NK-92 (cell line): Measurements from ENCODE around the gene LCORL.
"Not testable (repeated sequence)": the region's sequence is repeated elsewhere in the genome, so short reads cannot be mapped to it uniquely, and the experiment has no call there.

ENCODE experiments used
- DNase-seq: peaks from one replicate; lab custom pipeline; 2025; ENCODE audit not compliant: unreplicated experiment; lab: John Stamatoyannopoulos, UW

LCORL gene

DNA sequence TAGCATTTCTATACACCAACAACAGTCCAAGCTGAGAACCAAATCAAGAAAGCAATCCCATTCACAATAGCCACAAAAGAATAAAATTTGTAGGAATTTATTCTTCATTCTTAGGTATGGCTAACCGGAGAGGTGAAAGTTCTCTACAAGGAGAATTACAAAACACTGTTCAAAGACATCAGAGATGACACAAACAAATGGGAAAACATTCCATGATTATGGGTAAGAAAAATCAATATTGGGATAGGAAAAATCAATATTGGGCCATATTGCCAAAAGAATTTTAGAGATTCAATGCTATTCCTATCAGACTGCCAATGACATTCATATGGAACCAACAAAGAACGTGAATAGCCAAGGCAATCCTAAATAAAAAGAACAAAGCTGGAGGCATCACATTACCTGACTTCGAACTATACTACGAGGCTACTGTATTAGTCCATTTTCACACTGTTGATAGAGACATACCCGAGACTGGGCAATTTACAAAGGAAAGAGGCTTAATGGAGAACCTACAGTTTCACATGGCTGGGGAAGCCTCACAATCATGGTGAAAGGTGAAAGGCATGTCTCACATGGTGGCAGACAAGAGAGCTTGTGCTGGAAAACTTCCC lies 161.7 kb downstream of the LCORL start:
- DNase-seq = no peak

DNA sequence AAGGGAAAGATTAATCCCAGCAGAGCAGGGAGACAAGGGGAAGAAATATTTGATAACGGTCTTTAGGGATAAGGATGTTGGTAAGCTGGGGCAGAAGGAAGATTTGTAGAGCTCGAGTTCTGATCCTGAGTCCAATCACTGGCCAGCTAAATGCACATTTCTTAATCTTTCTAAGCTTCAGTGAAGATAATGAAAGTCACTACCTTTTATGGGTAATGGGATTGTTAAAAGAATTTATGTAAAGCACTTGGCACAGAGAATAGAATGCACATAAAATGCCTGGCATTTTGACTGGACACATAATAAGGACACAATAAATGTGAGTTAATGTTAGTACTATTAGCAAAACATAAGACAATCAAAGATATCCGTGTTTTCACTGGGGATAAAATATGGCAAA lies 167.5 kb downstream of the LCORL start:
- DNase-seq = no peak

DNA sequence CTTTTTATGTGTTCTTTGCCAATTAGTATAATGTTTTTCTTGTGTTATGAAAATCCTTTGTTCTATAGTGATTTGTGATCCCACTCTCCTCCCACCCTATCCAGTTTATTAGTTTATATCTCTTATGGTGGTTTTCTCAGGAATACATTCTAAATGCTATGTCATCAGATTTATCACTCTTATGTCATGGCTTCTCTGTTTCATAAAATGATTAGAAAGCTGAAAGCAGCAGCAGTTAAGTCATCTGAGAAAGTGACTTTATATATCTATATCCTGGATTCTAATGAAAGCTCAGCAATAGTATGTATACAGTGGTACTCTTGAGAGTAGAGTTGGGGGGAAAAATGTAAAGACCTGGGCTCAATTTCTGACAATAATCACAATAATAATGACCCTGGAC lies 169.6 kb downstream of the LCORL start:
- no peak for DNase-seq

DNA sequence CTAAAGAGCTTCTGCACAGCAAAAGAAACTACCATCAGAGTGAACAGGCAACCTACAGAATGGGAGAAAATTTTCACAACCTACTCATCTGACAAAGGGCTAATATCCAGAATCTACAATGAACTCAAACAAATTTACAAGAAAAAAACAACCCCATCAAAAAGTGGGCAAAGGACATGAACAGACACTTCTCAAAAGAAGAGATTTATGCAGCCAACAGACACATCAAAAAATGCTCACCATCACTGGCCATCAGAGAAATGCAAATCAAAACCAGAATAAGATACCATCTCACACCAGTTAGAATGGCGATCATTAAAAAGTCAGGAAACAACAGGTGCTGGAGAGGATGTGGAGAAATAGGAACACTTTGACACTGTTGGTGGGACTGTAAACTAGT lies 171.3 kb downstream of the LCORL start:
- DNase-seq = not testable (repeated sequence)

DNA sequence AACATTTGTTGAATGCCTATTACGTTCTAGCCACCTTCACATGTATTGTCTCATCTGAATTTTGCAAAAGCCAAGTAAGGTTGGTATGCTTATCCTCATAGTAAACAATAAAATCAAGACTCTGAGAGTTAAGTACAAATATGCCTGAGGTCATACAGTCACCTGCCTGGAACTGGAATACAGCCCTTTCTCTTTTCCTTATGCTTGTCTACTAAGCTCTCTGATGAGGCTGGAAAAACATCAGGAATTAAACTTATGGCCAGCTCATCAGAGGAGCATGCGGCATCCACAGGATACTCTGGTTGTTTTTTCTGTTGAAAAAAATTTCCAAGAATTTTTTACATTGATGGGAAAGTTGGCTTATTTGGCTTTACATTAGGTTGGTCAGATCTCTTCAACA lies 175.3 kb downstream of the LCORL start:
- no peak for DNase-seq

DNA sequence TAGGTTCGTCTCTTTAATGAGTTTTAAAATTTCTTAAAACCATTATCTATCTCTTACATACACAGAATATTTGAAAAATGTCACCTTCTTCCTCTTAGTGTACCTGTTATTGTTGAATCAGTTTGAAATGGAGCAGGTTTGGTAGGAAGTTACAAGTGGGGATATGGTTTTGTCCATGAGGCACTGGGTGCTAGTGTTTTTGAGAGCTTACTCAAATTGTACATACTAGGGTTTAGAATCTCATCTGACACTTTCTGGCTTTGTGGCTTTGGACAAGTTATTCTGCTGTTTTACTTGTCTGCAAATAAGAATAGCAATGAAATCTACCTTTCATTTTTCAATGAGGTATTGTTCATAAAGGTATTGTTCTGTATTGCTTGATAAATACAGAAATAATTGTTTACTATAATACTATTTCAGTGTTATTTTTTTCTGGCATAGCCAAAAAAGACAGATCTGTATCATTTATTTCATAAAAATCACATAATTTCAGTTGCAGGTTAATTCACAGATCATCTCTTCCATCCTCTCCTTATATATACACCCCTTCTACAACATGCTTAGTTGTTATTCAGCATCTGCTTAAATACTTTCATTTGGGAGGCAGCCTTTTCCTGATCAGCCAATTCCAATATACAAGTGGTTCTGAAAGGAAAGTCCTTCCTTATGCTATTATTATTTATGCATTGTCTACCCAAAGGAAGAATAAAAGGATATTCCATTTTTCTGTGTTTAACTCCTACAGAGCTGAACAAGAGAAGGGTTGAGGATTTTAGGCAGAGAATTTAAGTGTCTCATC lies 197.5 kb downstream of the LCORL start:
- no peak for DNase-seq

DNA sequence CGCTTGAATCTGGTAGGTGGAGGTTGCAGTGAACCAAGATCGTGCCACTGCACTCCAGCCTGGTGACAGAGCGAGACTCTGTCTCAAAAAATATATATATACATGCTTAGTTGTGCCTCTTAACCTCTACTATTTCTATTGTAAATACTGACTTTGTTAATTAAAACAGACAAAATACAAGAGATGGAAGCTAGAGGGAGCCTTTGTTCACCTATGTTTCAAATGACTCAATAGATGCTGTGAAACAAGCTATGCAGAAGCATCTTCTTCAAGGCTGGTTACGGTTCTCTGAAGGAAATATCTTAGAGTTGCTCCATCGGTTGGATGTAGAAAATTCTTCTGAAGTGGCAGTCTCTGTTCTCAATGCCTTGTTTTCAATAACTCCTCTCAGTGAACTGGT lies 204.5 kb downstream of the LCORL start:
- DNase-seq = no peak

DNA sequence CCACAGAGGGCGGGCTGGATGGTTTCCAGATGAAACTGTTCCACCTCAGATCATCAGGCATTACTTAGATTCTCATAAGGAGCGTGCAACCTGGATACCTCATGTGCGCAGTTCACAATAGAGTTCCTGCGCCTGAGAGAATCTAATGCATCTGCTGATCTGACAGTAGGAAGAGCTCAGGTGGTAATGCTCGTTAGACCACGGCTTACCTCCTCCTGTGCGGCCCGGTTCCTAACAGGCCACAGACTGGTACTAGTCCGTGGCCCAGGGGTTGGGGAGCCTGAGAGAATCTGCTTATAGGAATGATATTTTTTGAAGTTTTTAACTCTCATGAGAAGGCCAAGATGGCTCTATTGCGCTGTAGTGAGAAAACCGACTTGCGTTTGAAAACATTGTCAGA lies 205.4 kb downstream of the LCORL start:
- DNase-seq = no peak

DNA sequence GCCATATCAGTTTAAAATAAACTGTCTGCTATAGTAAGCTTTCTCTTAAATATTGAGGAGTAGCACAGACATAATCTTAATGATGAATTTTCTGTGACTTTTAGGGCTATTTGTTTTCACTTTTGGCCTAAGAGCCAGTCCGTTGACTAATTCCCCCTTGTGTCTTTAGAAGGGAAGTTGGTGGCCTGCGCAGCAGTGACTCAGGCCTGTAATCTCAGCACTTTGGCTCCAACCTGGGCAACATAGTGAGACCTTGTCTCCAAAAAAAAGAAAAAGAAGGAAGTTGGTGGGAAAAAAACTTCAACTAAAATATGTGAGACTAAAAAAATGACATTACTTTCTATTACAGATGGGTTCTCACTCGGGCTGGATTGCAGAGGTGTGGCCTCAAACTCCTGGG lies 207.4 kb downstream of the LCORL start:
- no peak for DNase-seq

DNA sequence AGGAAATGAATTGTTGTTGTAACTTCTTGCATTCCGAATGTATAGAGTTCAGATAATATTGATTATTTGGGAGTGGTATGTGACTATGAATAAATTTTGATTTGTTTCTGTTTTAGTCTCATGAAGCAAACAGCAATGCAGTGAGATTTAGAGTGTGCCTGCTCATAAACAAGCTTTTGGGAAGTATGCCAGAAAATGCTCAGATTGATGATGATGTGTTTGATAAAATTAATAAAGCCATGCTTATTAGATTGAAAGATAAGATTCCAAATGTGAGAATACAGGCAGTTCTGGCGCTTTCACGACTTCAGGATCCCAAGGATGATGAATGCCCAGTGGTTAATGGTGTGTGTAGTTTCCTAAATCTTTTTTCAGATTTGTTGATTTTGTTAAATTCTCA lies 208.8 kb downstream of the LCORL start:
- no peak for DNase-seq

DNA sequence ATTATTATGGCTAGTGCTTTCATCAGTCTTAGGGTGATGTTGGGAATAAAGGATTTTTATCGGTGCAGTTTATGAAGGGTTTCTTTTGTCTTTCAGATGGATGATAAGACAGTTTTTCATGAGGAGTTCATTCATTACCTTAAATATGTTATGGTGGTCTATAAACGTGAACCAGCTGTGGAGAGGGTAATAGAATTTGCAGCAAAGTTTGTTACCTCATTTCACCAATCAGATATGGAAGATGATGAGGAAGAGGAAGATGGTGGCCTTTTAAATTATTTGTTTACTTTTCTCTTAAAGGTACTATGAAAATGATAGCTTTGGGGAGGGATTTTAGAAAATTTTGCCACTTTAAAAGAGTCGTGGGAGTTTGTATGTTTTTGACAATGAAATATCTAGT lies 209.4 kb downstream of the LCORL start:
- DNase-seq = no peak

DNA sequence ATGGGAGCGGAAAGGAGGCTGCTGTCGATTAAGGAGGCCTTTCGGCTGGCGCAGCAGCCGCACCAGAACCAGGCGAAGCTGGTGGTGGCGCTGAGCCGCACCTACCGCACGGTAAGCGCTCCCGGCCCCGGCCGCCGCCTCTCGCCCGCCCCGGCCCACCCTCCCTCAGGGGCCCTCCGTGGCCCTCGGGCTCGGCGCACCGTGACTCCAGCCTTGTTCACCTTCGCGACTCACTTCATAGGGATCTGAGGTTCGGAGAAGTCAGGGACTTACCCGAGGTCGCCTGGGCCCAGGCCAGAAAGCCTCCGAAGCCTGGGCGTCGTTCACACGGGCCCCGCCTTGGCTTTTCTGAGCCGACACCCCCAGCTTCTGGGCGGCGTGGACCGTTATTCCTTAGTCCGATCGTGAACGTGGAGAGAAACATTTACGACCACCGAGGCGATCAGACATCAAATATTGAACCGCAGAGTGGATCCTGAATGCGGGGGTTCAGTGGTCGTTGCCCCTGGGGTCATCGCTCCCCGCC lies 210.4 kb downstream of the LCORL start:
- no peak for DNase-seq

DNA sequence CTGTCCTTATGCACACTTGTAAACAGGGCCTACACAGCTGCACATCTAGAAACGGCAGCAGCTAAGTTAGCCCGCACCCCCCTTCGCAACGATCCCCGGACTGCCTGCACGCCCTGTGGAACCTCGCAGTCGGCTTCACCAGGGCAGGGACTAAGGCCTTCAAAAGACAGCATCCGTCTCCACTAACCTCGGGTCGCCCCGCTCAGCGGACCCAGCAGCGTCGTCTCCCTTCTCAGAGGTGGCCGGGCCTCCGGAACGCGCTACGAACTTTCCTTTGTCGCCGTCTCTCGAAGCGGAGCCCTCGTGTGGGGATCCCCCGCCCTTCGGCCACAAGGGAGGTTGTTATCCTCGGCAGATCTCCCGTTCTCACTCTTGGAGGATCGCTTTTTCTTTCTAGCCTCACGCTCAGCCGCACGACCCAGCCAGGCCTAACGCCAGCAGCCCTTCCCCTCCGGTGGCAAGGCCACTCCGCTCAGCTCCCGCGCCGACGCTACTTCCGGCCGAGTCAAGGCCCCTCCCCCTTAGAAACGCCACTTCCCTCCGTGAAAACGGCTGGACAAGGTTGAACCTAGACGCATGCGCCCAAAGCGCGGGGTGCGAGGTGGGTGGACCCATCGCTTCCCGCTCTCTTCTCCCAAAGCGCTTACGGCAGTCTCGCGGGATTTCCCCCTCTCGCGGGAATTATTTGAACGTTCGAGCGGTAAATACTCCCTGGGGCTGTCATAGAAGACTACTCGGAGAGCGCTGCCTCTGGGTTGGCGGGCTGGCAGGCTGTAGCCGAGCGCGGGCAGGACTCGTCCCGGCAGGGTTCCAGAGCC lies 211.1 kb downstream of the LCORL start, which contains the start of the genes DCAF16 and NCAPG:
TSS of gene DCAF16 (minus strand) at position 498 of the 818 bp plus-strand sequence. CDS start 6,616 bp downstream, outside the sequence.
TSS of gene NCAPG (plus strand) at position 720 of the 818 bp plus-strand sequence. CDS start 99 bp downstream, outside the sequence.
- peak; percentile 95 for DNase-seq

DNA sequence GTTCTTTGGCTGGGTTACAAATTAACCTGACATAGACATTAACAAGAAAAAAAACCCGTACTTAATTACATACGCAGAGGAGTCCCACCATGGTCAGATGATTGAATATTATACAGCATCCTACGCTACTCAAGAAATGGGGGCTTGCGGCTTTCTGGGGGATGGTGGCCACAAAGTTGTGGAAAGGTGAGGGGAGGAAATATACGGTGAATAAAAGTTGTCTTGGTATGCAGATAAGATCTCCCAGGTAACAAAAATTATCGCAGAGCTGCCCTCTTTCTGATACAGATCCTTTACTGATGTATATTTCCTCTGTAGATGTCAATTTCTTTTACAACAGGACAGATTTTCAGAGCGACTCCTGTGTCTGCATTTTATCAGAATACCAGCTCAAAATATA lies 211.9 kb downstream of the LCORL start:
- DNase-seq = no peak

DNA sequence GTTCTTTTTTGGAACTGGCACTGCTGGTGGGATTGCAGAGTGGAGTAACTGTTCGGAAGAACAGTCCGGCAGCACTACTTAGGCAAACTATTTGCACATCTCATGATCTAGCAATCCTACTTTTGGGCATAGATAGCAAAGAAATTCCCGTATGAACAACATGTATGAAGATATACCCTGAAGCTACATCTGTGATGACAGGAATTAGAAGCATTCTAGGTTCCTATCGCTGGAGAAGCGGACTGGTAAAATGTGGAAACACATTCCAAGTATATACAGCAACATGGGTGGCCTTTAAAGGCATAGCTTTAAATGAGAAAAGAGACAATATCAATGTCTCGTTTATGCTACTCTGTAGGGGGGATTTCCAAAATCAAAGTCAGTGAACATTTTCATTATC lies 214.1 kb downstream of the LCORL start:
- no peak for DNase-seq

DNA sequence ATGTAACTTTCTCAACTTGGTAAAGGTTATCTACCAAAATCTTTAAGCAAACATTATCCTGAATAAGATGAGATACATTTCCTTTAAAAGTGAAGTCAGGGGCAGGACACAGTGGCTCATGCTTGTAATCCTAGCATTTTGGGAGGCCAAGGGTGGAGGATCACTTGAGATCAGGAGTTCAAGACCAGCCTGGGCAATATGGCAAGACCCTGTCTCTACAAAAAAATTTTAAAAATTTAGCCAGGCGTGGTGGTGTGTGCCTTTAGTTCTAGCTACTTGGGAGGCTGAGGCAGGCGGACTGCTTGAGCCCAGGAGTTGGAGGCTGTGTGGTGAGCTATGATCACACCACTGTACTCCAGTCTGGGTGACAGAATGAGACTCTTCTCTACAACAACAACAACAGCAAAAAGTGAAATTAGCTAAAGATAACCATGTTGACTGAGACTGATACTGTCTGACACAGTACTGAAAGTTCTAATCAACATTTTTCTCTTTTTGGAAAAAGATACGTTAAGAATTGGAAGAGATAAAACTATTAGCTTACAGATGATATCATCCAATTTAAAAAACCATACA lies 215.9 kb downstream of the LCORL start:
- DNase-seq = no peak

DNA sequence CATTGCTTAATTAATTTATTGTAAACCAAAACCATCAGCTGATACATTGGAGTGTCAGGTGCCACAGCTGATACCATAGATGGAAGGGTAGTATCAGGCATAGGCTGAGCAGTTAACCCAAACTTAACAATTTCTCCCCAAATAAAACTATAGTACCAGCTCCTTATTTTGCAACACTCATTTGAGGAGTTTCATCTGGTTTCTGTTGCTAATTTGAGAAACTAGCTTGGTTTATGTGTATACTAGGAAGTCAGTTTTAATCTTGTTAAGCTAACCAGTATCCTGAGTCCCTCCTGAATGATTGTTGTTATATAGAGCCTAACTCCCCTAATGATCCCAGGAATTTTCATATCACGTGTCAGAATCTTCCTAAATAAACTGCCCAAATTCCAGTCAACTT lies 223.7 kb downstream of the LCORL start:
- DNase-seq = no peak

DNA sequence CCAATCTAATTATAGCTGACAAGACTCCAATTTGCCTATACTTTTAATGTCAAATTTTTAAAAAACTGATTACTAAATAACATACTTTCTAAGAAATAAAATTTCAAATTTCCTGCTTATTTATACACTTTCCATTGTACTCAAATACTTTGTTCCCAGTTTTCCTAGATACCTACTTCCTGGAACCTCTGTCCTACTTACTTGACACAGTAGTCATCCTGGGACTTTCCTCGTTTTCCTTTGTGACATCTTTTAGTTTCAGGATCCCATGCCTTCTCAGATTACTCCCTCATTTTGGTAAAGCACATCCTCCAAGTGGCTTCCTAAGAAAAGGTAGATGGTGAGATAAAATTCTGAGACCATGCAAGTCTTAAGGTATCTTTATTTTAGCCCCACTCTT lies 226.8 kb downstream of the LCORL start:
- no peak for DNase-seq
